AG10803 (cell line): ENCODE results near the gene OR6K2.

Source experiments
- DNase-seq: peaks from one replicate; pipeline ENCODE4 v3.0.0; 2010; ENCODE audit warnings: low read depth
- H3K4me3 ChIP-seq: 2 replicates; pipeline ENCODE4 v1.5.1; 2011; ENCODE audit warnings: mild to moderate bottlenecking, low read length, control low read depth
- TF ChIP-seq, protein P1 (sequence below): conservative IDR thresholded peaks from 2 replicates; pipeline ENCODE4 v1.5.1; 2011; ENCODE audit warnings: mild to moderate bottlenecking, low read length, control low read depth, inconsistent platforms

Gene OR6K2

DNA sequence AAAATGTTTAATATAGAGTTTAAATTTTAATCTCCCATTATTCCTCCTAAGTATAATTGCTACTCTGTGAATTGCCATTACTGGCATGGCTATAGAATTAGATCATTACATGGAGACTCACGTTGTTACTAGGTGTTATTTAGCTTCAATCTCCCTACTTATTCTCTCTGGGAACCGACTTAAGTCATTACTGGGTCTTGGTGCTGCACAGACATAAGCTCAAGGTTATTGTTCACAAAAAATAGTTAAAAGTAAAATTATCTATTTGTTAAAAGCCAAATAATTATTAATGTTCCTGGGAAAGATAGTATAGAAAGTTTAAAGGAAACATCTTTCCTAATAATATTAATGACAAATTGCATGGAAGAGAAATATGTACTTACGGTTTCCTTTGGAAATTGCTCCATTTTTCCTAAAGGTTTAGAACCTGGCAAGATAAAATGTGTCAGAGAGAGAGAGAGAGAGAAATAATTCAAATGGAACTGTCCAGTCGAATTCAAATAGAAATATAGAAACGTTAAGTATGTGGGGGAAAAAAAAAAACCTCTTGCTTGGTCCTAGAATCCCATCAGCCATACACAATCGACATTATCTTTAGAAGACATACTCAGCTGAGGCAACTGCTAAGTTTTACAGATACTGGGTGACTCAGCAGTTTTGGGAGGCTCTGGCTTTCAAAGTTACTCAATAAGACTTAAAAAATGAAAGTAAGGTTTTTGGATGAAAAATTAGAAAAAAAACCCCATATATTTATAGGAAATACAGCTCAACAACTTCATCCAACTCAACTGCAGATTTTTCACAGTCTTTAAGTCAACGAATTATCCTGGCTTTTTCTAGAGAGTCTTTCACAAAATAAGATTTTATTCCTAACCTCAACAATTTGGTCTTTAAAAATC is 14.1 kb downstream of the OR6K2 start, which contains the start of gene SPTA1:
Gene SPTA1, minus strand, starts transcription at position 605 of the 899 bp plus-strand sequence. Its CDS starts 198 bp downstream, at position 407.
- TF ChIP-seq, protein P1, sequence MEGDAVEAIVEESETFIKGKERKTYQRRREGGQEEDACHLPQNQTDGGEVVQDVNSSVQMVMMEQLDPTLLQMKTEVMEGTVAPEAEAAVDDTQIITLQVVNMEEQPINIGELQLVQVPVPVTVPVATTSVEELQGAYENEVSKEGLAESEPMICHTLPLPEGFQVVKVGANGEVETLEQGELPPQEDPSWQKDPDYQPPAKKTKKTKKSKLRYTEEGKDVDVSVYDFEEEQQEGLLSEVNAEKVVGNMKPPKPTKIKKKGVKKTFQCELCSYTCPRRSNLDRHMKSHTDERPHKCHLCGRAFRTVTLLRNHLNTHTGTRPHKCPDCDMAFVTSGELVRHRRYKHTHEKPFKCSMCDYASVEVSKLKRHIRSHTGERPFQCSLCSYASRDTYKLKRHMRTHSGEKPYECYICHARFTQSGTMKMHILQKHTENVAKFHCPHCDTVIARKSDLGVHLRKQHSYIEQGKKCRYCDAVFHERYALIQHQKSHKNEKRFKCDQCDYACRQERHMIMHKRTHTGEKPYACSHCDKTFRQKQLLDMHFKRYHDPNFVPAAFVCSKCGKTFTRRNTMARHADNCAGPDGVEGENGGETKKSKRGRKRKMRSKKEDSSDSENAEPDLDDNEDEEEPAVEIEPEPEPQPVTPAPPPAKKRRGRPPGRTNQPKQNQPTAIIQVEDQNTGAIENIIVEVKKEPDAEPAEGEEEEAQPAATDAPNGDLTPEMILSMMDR: no peak
- no peak within 1 kb of the TSS for H3K4me3 ChIP-seq
- no peak for DNase-seq

DNA sequence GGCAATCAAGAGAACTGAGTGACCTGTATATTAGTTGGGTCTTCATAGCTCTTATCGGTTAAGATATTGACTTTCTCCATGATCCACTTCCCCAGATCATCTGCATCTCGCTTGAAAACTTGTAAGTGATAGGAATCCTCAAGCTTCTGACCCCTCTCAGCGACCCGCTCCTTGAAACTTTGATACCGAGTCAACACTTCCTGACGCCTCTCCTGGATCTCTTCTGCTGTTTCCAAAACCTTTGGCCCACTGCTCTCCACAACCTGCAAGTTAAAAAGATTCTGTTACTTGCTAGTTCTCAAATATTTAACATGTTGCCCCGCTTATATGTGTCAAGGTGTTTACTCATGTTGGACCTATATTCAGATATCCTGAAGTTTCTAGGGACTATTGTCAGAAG is 15.4 kb downstream of the OR6K2 start:
- H3K4me3 ChIP-seq: no peak overlapping the region
- DNase-seq: no peak
- TF ChIP-seq, protein P1: no peak

DNA sequence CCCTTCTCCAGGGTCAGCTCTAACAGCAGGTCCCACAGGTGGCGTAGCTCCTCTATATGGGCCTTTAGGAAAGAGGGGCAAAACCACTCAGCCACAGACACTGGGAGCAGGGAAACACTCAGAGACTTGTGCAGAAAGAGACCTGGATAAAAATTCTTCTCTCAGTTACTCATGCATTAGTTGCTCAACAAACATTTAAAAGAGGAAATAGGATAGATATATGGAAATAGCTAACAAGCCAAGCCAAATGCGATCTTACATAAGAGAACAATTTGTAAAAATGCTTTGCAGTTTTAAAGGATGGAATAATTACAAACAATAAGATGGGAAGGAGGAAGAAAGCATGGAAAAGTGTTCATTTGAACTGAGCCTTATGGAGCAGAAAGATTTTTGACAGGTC is 18.8 kb downstream of the OR6K2 start:
- TF ChIP-seq, protein P1: no peak
- no peak overlapping the region for H3K4me3 ChIP-seq
- DNase-seq: no peak

DNA sequence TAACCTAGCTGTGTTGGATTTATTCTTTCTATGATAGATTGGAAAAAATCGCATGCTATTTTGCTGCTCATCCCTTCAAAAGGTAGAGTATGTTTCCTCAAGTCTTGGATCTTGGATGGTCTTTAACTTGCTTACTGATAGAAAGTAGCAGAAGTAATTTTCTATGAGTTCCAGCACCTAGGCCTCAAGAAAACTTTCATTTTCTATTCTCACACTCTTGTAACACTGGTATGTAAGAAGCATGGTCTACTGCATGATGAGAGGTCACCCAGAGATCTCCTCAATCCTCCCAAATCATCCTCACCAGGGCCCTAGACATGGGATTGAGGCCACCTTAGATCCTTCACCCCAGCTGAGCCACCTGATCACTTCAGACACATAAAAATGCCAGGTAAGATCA is 21.2 kb downstream of the OR6K2 start:
- TF ChIP-seq, protein P1: no peak
- DNase-seq: no peak
- no peak overlapping the region for H3K4me3 ChIP-seq

DNA sequence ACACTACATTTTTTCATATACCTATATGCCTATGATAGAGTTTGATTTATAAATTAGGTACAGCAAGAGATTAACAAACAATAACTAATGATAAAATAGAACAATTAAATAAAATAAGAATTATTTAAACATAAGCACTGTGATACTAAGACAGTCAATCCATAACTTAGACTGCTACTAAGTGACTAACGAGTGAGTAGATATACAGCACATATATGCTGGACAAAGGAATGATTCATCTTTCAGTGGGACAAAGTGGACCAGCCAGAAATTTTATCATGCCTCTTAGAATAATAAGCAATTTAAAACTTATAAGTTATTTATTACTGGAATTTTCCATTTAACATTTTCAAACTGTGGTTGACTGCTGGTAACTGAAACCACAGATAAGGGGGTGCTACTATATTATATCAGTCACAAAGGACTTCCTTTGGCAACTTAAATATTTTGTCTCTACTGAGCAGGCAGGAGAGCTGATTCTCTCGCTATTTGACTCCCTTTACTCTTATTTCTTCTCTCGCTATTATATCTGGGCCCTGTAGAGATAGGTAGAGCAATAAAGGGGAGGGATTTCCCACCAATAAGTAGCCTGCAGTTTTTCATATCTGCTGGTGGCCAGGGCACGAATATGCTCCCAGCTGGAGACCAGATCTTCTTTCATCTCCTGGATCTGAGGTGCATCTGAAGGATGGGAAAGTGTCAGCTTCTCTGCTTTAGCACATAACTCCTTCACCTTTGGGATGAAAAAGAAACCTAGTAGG is 24.7 kb downstream of the OR6K2 start:
- DNase-seq: no peak
- H3K4me3 ChIP-seq: no peak overlapping the region

DNA sequence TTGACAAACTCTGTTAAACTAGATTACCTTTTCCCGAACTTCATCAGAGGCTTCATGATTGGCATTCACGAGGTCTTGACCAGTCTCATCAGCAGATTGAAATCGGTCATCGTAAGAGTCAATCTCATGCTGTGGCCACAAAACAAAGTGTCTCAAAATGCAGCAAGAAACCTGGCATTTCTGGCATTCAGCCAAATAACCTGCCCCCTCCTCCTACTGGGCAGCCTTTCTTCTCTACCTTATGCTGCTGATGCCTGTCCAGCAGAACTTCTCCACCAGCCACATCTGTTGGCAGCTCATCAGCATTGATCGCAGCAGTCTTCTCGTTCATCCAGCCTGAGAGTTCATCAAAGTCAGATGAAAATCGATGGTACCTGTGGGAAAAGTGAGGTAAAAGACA is 26.1 kb downstream of the OR6K2 start:
- H3K4me3 ChIP-seq: no peak overlapping the region
- no peak for DNase-seq
- TF ChIP-seq, protein P1: no peak

More for the DNA sequence above, 24.7 kb downstream of the OR6K2 start:
- TF ChIP-seq, protein P1: no peak
